Aorta (tissue), 5 donors: ENCODE results near the gene CRAMP1. TPM values are rescaled to one million over a fixed set of nuclear protein-coding genes. Genes with fewer than 3 reads are reported as not detected.

Experiments used
- ATAC-seq: fragments of 200-7000 bp; cut with Tn5 transposase; one replicate; pipeline ENCODE4 v1.9.1; 2022; ENCODE audit warnings: moderate library complexity; ENCODE audit not compliant: low FRiP score
- DNase-seq, 2 donors: peaks; one replicate each; pipeline ENCODE4 v3.0.0-alpha.2; 2020
- H3K27ac ChIP-seq, 2 donors: one replicate each; pipeline ENCODE4 v1.5.1; 2013; ENCODE audit warnings: low read length in 2 of 2, mild to moderate bottlenecking in 2 of 2, moderate library complexity in 2 of 2, control low read depth in 1 of 2, inconsistent platforms in 1 of 2, low read depth in 1 of 2
- H3K27me3 ChIP-seq, 2 donors: one replicate each; pipeline ENCODE4 v1.6.1; 2013; ENCODE audit warnings: control low read depth in 1 of 2, low read length in 1 of 2, mild to moderate bottlenecking in 1 of 2, moderate library complexity in 1 of 2; ENCODE audit not compliant: insufficient read depth in 2 of 2, control insufficient read depth in 1 of 2
- H3K36me3 ChIP-seq, 2 donors: one replicate each; pipeline ENCODE4 v1.6.1; 2013; ENCODE audit warnings: control low read depth in 1 of 2, low read length in 1 of 2, mild to moderate bottlenecking in 1 of 2; ENCODE audit not compliant: insufficient read depth in 2 of 2, control insufficient read depth in 1 of 2
- H3K4me1 ChIP-seq, 2 donors: one replicate each; pipeline ENCODE4 v1.6.1; 2013; ENCODE audit warnings: low read length in 2 of 2, control low read depth in 1 of 2, mild to moderate bottlenecking in 1 of 2, moderate library complexity in 1 of 2; ENCODE audit not compliant: insufficient read depth in 2 of 2, control insufficient read depth in 1 of 2
- H3K4me3 ChIP-seq, 2 donors: one replicate each; pipeline ENCODE4 v1.5.1; 2013; ENCODE audit warnings: low read length in 2 of 2, control low read depth in 1 of 2, mild to moderate bottlenecking in 1 of 2
- H3K9me3 ChIP-seq: one replicate; pipeline ENCODE4 v1.6.1; 2013; ENCODE audit warnings: mild to moderate bottlenecking, low read length; ENCODE audit not compliant: control insufficient read depth
- WGBS, 2 donors: extraction: QIAGEN DNeasy Blood & Tissue Kit; methylation state at CpG; one replicate each; pipeline ENCODE4 v1.1.7; 2013; 5-methylcytosine and 5-hydroxymethylcytosine counted together
- intact Hi-C, 2 donors: fragments of 100-400 bp; cut with DNase I; formaldehyde crosslinking; loops; one replicate each; pipeline versions ENCODE4 v1.14.2 to v1.15.0; 2022
- polyA plus RNA-seq, 2 donors: library from polyadenylated mRNA; stranded (reverse); fragments of 200-250 nt; gene quantifications; one replicate each; pipeline ENCODE4 v1.2.3, GENCODE V29; 2013
- total RNA-seq, 2 donors: library from RNA; stranded (reverse); fragmentation: NEBNext Ultra II Directional; extraction: Animal tissue kit (Norgen Biotek cat#: 25700); gene quantifications; one replicate each; pipeline ENCODE4 v1.2.1, GENCODE V29; 2021
- donor health status: healthy with polysubstance abuse.
- donor health status: Bipolar disorder and iron deficiency.
- donor health status: DM: no; HTN: no; CAD: no.
- donor health status: DM: no; HTN: no; CAD: no.
- donor health status: DM: yes; HTN: yes; CAD: no.

CRAMP1 gene
- total and polyA plus RNA-seq, 4 donors: 2.3 to 24.2 (median 14.4) TPM

- Histone ChIP-seq H3K4me3 (no peak overlapping the region), H3K27ac (no peak overlapping the region), H3K27me3 (no peaks in the 10 kb centered on the region), H3K9me3 (no peaks in the 10 kb centered on the region), H3K4me1 (no peaks in the 10 kb centered on the region), H3K36me3 (no peaks in the 10 kb centered on the region)
- 88 to 93% methylated on average over 5 of the region's 5 CpGs for WGBS, 2 donors
- ATAC-seq: no peak
- DNase-seq: no peak
- intact Hi-C loops: no loop called here
Observed at GRCh38 chr16:1573301-1573700, 38.9 kb upstream of the CRAMP1 start.

GRCh38 chr16:1575578-1575977 is 36.6 kb upstream of the CRAMP1 start:
- H3K9me3 ChIP-seq: no peaks in the 10 kb centered on the region
- DNase-seq: no peak
- H3K36me3 ChIP-seq: peaks cover 0 to 4% of the 10 kb centered on the region in 2 donors
- H3K27me3 ChIP-seq: no peaks in the 10 kb centered on the region
- no peak for ATAC-seq
- intact Hi-C loops: no loop called here
- H3K4me1 ChIP-seq: no peaks in the 10 kb centered on the region
- H3K4me3 ChIP-seq: no peak overlapping the region
- no peak overlapping the region for H3K27ac ChIP-seq

- H3K4me3 ChIP-seq: no peak overlapping the region
- peaks cover 0 to 4% of the 10 kb centered on the region in 2 donors for H3K36me3 ChIP-seq
- no peaks in the 10 kb centered on the region for H3K4me1 ChIP-seq
- no peak for ATAC-seq
- no peak overlapping the region for H3K27ac ChIP-seq
- intact Hi-C loops: no loop called here
- no peaks in the 10 kb centered on the region for H3K9me3 ChIP-seq
- no peak for DNase-seq
- 93 to 94% methylated on average over 5 of the region's 5 CpGs for WGBS, 2 donors
- no peaks in the 10 kb centered on the region for H3K27me3 ChIP-seq
Observed at GRCh38 chr16:1579214-1579613, 32.9 kb upstream of the CRAMP1 start.

- no peak for ATAC-seq
- Histone ChIP-seq H3K4me1 (no peaks in the 10 kb centered on the region), H3K4me3 (no peak overlapping the region), H3K9me3 (no peaks in the 10 kb centered on the region), H3K27me3 (no peaks in the 10 kb centered on the region), H3K27ac (no peak overlapping the region), H3K36me3 (peaks cover 0 to 4% of the 10 kb centered on the region in 2 donors)
- intact Hi-C loops: no loop called here
- DNase-seq: no peak
- WGBS, 2 donors: 92 to 93% methylated on average over 12 of the region's 12 CpGs
Observed at GRCh38 chr16:1580256-1580655, 31.9 kb upstream of the CRAMP1 start.

GRCh38 chr16:1580956-1581355 is 31.2 kb upstream of the CRAMP1 start:
- no peaks in the 10 kb centered on the region for H3K9me3 ChIP-seq
- H3K36me3 ChIP-seq: peaks cover 0 to 4% of the 10 kb centered on the region in 2 donors
- no peak overlapping the region for H3K4me3 ChIP-seq
- ATAC-seq (no peak), DNase-seq (no peak)
- H3K27ac ChIP-seq: no peak overlapping the region
- intact Hi-C loops: no loop called here
- no peaks in the 10 kb centered on the region for H3K27me3 ChIP-seq
- WGBS, 2 donors: 94 to 96% methylated on average over 6 of the region's 6 CpGs
- no peaks in the 10 kb centered on the region for H3K4me1 ChIP-seq

- WGBS, 2 donors: 78 to 81% methylated on average over 8 to 9 of the region's 9 CpGs
- H3K36me3 ChIP-seq: peaks cover 0 to 4% of the 10 kb centered on the region in 2 donors
Observed at GRCh38 chr16:1581804-1582203, 30.4 kb upstream of the CRAMP1 start.

GRCh38 chr16:1583180-1583579 is 29.0 kb upstream of the CRAMP1 start:
- no peaks in the 10 kb centered on the region for H3K9me3 ChIP-seq
- no peak overlapping the region for H3K27ac ChIP-seq
- intact Hi-C loops: no loop called here
- no peak for DNase-seq
- H3K4me1 ChIP-seq: no peaks in the 10 kb centered on the region
- WGBS, 2 donors: 81 to 82% methylated on average over 15 of the region's 15 CpGs
- no peak overlapping the region for H3K4me3 ChIP-seq
- H3K27me3 ChIP-seq: no peaks in the 10 kb centered on the region
- no peak for ATAC-seq
- H3K36me3 ChIP-seq: peaks cover 2 to 4% of the 10 kb centered on the region in 2 donors

More at GRCh38 chr16:1581804-1582203, 30.4 kb upstream of the CRAMP1 start:
- intact Hi-C loops: no loop called here
- Histone ChIP-seq H3K9me3 (no peaks in the 10 kb centered on the region), H3K27me3 (no peaks in the 10 kb centered on the region), H3K4me3 (no peak overlapping the region), H3K27ac (no peak overlapping the region), H3K4me1 (no peaks in the 10 kb centered on the region)
- ATAC-seq: no peak
- DNase-seq: no peak

GRCh38 chr16:1584926-1585484 is 27.2 kb upstream of the CRAMP1 start:
- 80 to 81% methylated on average over 8 of the region's 8 CpGs for WGBS, 2 donors
- H3K4me1 ChIP-seq: no peaks in the 10 kb centered on the region
- peaks cover 0 to 2% of the 10 kb centered on the region in 2 donors for H3K36me3 ChIP-seq
- H3K27ac ChIP-seq: no peak overlapping the region
- H3K4me3 ChIP-seq: no peak overlapping the region
- no peaks in the 10 kb centered on the region for H3K9me3 ChIP-seq
- no peaks in the 10 kb centered on the region for H3K27me3 ChIP-seq
- DNase-seq (no peak), ATAC-seq (no peak)
- intact Hi-C loops: no loop called here

GRCh38 chr16:1590366-1590765 is 21.8 kb upstream of the CRAMP1 start:
- H3K36me3 ChIP-seq: peaks cover 0 to 2% of the 10 kb centered on the region in 2 donors
- ATAC-seq (no peak), DNase-seq (no peak)
- intact Hi-C loops: no loop called here
- no peak overlapping the region for H3K27ac ChIP-seq
- H3K4me1 ChIP-seq: no peaks in the 10 kb centered on the region
- no peak overlapping the region for H3K4me3 ChIP-seq
- no peaks in the 10 kb centered on the region for H3K27me3 ChIP-seq
- WGBS, 2 donors: 84 to 90% methylated on average over 6 of the region's 6 CpGs
- no peaks in the 10 kb centered on the region for H3K9me3 ChIP-seq
